HG03060 (cell line): ENCODE measurements around the gene AVPR2.

Source experiments
- ATAC-seq: cut with Tn5 transposase; IDR thresholded peaks from one replicate; pipeline ENCODE4 v1.9.1; 2021; ENCODE audit warnings: low read depth, moderate number of reproducible peaks; ENCODE audit not compliant: unreplicated experiment

Gene AVPR2

GRCh38 chrX:153948002-153948466, 43.6 kb downstream of the AVPR2 start:
- no peak for ATAC-seq

DNA sequence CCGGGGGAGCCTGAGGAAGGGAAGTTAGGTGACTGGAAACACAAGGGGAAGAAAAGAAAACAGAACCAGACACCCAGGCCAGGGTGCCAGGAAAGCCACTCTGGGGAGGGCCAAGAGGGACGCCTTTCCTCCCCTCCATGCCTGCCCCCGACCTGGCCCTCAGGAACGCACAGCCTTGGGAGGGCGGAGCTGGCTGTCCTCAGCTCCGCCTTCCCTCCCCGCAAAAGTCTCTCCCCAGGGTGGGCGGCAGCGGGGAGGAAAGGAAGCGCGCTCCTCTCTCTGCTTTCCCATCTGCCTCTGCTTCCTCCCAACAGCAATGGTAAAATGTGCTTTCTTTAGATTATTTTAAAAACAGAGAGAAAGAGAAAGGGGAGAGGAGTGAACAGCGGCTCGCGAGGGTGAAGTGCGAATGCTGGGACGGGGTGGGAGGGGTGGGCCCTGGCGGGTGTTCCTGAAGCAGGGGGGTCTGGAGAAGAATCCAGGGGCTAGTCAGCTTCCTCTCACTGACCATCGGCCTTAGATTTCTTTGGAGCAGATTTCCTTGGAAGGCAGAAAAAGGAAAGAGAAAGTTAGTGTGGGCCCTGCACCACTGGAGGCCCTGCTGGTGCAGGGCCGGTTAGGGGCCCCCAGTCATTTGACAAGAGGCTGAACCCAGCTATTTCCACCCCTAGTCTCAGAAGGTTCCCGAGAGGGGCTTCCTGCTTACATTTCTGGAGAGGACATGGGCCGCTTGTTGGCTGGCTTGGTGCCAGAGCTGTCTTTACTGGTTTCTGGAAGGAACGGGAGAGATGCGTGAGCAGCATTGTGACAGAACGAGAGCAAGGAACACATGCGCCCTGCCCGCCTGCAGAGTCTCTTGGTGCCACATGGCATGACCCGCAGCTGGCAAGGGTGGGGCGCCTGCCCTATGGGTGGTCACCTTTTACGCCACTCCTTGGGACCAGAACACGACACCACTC, 44.7 kb downstream of the AVPR2 start:
- ATAC-seq, result no peak

GRCh38 chrX:153950127-153950526, 45.7 kb downstream of the AVPR2 start:
- ATAC-seq, result no peak

GRCh38 chrX:153951683-153952372, 47.4 kb downstream of the AVPR2 start:
- ATAC-seq, result no peak

GRCh38 chrX:153952373-153953026, 48.0 kb downstream of the AVPR2 start:
- ATAC-seq, result no peak

DNA sequence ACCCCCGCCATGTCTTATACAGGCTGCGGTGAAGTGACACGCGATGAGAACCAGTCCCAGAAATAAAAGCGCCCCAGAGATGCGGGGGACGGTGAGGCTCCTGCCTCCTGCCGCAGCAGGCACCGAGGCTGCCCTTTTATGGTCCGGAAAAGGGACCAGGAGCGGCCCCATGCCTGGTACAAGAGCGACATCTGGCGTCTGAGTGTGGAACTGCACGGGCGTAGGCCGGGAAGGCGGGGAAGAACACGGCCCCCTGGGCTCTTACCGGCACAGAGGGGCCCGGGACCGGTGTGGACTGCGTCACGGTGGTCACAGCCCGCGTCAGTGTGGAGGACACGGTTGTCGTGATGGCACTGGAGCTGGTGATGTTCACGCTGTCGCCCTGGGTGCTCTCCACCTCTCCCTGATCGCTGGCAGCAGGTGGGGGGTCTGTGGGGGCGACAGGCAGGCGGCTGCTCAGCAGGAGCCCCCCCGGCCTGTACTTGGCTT, 48.9 kb downstream of the AVPR2 start:
- ATAC-seq, result no peak

GRCh38 chrX:153953892-153954557, 49.6 kb downstream of the AVPR2 start:
- no peak for ATAC-seq

DNA sequence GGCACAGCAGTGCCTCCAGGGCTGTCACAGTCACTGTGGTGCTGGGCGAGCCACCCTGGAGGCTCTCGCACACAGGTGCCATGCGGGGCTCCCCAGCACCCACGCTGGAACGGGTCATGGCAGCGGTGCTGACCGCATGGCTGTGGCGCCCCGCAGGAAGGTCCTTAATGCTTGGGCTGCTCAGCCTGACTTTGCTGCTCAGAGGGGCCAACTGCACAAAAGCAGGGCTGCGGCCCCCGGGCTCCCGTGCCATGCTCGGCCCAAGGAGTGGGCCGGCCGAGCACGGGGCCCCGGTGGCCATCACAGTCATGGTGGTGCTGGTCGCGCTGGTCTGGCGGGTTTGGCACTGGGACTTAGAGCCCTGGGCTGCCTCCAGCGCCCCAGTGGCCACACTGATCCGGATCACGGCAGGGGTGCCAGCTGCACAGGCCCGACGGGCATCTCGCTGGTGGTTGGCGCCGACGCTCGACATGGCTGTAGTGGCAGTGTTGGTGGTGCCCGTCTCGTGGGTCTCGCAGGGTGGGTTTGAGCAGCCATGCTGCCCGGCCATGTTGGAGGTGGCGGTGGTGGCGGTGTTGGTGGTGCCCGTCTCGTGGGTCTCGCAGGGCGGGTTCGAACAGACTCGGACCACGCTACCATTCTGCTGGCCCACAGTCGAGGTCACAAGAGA, 50.2 kb downstream of the AVPR2 start:
- ATAC-seq, result no peak

- ATAC-seq, result no peak
Observed at GRCh38 chrX:153955228-153955732, 50.8 kb downstream of the AVPR2 start.

DNA sequence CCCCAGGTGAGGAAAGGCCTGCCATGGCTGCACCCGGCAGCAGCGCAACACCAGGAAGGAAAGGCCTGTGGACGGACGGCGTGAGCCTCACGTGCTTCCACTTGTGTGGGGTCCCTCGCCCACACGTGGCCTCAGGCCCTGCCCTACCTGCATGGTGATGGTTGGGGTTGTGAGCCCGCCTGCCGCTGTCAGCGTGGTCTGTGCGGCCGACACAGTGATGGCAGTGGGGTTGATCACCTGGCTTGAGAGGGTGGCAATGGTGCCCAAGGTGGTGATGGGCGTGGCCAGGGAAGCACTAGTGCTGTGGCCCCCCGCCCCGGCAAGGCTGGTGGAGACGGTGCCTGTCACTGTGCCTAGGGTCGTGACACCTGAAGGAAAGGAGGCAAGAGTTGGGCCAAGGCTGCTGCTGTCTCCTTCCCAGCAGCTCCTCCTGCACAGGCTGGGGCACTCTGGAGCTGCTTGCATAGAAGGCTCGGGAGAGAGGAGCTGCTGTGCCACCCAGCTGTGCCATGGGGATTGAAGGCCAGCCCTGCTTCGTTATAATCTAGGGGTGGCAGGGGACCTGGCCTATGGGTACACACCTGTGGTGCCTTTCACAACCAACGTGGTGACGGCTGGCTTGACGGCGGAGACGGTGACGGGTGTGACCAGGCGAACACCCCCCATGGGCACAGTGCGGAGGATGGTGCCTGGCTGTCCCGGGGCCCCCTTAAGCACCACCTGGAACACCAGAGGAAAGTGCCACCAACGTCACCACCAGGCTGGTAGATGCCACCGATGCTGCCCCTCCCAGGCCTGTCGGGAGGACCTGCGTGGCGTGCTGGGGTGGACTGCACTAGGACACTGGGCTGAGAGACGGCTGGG, 51.8 kb downstream of the AVPR2 start:
- no peak for ATAC-seq
